Activated T-helper 1 cell treated with Interleukin-2 at 50 U/mL for 16 hours (primary cell): Measurements from ENCODE around the gene THSD7B.
"Not testable (repeated sequence)": the region's sequence is repeated elsewhere in the genome, so short reads cannot be mapped to it uniquely, and the experiment has no call there.

Experiments
- DNase-seq: peaks from one replicate; pipeline ENCODE4 v3.0.0-alpha.2; 2020; ENCODE audit warnings: low read depth

Gene THSD7B

DNA sequence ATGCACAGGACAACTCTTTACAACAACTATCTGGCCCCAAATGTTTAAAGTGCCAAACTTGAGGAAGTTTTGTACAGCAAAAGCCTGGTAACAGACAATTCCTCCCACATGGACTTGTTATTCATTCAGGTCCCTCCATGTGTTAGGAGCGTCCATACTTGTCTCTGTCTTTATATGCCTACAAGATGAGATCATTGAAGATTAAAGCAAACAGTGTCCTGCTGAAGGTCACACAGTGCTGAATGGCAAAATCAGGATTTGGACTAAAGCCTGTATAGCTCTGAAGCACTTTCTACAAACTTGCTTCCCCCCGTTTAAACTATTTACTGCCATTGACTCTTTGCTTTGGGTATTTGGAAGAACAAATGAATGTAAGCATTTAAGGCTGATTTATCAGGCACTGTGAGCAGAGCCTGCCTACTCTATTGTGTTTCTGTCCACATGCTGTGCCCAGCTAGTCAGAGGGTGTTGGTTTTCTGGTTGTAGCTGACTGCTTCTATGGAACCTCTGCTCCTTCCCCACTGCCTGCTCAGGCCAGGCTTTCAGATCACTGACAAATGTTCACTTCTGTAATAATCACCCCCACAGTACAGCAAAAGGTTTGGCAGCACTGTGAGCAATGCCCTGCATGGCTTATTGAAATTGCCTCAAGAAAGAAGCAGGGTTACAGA lies 274.3 kb downstream of the THSD7B start:
- DNase-seq, result no peak

DNA sequence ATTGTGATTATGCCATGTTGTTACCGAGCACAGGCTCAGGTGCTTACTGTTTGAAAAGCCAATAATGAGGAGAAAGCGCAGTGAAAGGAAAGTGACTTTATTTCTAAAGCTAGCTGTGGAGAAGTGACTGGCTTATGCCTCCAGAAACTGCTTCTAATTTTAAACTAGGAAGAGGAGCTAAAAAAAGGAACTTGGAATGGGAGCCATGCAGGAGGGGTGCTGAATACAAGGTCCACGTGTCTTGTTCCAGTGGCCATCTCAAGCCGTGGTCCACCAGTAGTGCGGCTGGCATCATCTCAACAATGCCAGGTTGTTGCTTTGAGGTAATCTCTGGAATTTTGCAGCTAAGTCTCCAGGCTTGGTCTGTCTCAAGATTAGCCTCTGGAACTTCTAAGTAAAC lies 282.0 kb downstream of the THSD7B start:
- no peak for DNase-seq

DNA sequence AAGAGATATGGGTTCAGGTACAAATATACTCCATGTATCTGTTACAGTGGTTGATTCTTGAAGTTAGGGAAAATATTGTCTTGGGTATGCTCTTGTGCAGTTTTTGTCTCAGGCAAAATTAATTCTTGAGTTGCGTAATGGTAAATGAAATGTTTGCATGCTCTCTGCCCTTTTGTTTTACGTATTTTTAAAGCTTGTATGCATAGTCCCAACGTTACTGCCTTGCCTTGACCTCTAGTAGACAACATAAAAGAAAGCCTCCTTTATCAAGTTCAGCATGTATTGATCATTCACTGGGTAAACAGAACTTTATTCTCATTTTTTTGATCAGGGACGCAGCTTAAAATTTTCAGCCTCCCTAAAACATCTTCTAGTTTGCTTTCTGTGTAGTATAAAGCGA lies 283.1 kb downstream of the THSD7B start:
- DNase-seq, result no peak

DNA sequence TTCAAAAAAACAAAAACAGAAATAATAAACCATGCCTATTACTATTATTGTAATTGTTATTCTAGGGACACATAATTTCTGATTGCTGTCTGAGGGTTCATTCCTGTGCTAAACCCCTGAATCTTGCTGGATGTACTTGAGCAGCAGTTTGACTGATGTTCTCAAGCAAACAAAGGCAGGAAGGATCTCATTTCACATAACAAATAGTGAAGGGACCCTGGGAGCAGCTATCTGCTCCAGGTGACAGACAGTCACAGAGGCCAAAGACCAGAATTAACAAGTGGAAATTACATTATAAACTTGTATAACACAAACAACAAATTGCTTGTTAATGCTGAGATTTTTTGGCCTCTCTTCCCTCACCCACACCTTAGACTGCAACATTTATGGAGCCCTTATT lies 284.2 kb downstream of the THSD7B start:
- no peak for DNase-seq

DNA sequence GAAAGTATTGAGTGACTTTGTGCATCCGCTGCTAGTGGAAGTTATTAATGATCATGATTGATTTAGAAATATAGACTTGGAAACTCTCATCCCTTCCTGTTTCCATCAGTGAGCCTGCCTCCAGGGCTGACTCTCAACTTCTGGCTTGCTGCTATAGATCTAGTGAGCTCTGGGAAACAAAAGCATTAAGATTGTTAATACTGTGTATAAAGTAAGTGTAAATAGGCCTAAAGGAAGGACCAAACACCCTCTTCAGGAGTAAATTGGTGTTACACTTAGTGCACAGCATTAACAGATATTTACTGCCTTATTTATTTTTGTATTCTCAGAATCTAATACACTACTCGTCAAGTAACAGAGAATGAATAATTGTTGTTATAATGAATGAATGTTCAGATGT lies 285.6 kb downstream of the THSD7B start:
- no peak for DNase-seq

DNA sequence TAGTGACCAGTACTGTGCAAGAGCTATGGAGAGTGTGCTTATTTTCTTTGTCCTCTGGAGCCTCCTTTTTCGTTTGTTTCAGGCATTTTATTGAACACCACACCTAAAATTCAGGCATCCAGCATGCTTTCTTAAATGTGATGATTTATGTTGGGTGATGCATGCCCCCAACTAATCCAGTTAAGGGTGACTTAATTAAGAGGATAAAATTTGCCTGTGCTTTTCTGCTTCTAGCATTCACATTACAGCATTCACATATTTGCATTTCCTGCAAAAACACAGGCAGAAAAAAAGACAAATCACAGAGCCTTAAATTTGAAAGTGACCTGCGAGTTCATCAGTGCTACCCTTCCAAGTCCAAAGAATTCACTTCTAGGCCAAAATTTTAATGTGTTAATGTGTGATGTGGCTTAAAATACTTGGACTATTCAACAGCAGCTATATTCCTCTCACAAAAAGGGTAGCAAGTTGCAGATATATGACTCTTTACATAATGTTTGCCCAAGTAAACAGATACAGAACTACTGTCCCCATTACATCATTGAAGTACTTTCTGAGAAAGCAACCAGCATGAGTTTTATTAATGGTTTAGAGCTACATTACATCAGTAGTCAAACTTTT lies 286.5 kb downstream of the THSD7B start:
- DNase-seq, result no peak

DNA sequence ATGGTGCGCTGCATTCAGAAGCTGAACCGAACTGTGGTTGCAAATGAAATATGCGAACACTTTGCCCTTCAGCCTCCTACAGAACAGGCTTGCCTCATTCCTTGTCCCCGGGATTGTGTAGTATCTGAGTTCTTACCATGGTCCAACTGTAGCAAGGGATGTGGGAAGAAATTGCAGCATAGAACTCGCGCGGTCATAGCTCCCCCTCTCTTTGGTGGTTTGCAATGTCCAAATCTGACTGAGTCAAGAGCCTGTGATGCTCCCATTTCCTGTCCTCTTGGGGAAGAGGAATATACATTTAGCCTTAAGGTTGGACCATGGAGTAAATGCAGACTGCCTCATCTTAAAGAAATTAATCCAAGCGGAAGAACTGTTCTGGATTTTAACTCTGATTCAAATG lies 291.4 kb downstream of the THSD7B start:
- no peak for DNase-seq

DNA sequence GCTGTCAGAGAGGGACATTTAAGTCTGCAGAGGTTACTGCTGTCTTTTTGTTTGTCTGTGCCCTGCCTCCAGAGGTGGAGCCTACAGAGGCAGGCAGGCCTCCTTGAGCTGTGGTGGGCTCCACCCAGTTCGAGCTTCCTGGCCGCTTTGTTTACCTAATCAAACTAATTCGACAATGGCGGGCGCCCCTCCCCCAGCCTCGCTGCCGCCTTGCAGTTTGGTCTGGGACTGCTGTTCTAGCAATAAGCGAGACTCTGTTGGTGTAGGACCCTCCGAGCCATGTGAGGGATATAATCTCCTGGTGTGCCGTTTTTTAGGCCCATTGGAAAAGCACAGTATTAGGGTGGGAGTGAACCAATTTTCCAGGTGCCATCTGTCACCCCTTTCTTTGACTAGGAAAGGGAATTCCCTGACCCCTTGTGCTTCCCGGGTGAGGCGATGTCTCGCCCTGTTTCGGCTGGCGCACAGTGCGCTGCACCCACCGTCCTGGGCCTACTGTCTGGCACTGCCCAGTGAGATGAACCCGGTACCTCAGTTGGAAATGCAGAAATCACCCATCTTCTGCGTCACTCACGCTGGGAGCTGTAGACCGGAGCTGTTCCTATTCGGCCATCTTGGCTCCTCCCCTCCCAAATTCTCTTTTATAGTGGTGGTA lies 310.9 kb downstream of the THSD7B start:
- not testable (repeated sequence) for DNase-seq

DNA sequence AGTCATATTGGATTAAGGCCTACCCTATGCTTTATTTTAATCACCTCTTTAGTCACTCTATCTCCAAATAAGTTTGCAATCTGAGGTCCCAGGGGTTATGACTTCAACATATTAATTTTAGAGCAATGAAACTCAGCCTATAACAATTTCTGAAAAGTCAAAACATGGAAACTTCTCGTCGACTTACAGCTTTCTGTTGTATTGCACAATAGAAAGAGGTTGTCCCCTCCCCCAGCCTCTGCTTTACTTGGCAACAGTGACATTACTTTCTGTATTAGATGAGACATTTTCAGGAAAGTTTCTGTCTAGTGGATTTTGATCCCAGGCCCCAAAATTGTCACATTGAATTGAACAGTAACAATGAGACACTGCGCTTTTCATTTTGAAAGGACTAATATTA lies 326.4 kb downstream of the THSD7B start:
- DNase-seq, result no peak

DNA sequence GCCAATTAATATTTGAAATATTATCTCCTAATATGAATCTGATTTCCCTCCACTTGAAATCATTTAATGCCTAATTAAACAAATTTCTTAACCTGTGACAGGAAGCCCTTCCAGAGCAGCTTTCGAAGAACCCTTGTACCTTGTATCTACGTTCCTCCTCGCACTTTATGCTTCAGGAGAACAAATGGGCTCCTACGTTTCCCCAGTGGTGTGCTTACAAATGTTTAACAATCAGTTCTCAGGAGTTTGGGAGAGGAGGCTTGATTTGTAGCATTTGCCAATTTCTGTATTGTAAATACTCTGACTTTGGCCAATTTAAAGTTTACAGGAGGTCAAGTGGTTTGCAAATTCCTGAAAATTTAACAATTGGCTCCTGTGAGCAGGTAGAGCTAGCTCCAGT lies 327.8 kb downstream of the THSD7B start:
- no peak for DNase-seq

DNA sequence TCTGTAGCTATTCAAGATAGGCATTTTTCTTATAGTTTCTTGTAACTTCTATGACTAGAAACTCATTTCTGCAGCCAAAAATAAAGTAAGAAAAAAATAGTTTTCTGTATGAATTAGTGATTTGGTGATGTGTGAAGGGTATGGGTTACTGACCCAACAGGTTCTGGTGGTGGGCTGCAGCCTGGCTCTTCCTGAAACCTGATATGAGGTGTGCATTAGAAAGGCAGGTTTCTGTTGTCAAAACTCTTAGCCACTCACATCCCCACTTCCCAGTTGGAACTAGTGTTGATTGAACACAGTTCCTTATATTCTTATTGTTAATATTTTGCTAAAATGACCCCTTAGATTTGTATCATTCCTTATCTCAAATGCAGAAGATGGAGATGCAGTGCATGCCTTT lies 330.8 kb downstream of the THSD7B start:
- DNase-seq, result no peak

DNA sequence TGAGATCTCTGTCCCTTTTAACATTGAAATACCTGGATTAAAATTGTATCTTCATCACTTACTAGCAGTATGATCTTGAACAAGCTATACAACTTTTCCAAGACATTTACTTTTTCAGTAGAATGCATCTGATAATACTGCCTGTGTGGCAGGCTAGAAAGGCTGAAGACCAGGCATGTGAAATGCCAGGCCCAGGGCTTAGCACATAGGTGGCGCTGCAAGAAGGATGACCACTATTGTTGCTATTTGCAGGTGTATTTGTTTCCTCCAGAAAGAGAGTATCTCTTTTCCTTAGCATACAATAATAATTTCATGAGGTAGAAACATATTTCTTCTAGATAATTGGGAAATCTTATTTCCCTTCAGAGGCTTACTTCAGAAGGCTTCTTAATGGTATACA lies 331.3 kb downstream of the THSD7B start:
- DNase-seq, result no peak

DNA sequence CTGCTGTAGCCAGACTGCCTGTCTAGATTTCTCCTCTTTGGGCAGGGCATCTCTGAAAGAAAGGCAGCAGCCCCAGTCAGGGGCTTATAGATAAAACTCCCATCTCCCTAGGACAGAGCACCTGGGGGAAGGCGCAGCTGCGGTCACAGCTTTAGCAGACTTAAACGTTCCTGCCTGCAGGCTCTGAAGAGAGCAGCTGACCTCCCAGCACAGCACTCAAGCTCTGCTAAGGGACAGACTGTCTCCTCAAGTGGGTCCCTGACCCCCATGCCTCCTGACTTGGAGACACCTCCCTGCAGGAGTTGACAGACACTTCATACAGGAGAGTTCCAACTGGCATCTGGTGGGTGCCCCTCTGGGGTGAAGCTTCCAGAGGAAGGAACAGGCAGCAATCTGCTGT lies 336.5 kb downstream of the THSD7B start:
- DNase-seq, result not testable (repeated sequence)

DNA sequence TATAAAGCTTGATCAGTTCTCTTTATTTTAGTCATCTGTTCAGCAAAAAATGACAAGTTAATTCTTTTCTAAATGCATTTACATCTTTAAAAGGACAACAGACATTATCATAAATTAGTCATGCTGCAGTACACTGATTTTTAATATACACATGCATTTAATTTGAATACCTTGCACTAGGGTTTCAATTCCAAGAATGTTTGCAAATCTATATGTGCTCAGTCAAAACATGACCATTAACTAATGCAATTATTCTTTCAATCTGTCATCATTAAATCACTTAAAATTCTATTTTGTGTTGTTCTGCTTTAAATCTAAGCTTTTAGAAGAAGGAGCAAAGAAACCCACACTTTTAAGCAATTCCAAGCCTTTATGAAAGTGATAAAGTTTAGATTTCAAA lies 342.6 kb downstream of the THSD7B start:
- DNase-seq, result no peak

DNA sequence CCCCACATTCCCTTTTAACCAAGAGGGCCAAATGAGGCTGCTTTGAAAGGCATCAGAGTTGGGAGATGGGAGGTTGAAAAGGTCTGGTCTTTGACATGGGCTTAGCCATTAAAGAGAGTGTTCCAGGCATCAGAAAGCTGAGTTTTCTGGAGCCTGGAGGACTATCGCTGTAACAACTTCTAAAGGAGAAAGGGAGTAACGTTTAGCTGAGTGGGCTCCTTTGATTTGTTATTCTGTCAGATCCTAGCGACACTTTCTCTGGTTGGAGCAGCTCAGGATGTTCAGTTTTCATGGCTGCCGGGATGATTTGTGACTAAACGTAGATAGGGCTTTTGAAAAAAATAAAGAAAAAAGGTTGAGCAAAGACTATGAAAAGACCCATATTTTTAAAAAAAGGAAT lies 346.6 kb downstream of the THSD7B start:
- no peak for DNase-seq

DNA sequence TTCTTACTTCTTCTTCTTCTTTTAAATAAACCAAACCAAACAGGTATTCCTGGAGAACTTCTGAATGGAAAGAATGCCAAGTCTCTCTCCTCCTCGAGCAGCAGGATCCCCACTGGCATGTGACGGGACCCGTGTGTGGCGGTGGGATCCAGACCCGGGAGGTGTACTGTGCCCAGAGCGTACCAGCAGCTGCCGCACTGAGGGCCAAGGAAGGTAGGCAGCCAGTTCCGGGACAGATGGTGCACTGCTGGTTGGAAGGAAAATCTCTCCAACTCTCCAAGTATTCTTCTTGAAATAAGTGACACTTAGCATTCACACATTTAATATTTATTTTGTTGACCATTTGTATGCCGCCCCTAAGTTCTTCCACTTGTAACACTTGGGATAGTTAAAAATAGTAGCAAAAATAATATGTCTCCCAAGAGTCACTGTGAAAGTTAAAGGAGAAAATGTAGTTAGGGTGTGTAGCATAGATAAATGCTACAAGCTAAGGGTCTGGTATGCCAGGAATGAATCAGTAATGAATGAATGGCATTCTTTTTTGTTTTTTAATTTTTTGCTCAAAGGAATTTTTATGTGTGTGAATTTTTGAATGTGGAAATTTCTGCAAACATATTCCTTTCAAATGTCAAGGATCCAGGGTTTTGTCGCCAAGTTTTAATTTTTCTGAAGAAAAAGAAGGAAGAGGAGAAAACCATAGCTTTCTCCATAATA lies 349.9 kb downstream of the THSD7B start:
- no peak for DNase-seq

DNA sequence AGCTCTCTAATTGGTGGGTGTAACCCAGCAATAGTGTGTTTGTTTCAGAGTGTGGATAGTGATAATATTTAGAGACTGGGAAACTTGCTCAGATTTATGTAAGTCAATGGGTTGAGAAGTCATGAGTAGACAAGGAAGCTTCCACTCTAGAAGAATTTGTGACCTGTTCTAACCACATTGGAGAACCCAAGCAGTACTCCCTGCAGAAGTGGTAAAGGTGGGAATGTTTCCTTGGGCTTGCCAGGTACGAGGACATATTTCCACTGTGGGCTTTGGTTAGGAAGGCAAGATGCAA lies 350.4 kb downstream of the THSD7B start:
- DNase-seq, result no peak

DNA sequence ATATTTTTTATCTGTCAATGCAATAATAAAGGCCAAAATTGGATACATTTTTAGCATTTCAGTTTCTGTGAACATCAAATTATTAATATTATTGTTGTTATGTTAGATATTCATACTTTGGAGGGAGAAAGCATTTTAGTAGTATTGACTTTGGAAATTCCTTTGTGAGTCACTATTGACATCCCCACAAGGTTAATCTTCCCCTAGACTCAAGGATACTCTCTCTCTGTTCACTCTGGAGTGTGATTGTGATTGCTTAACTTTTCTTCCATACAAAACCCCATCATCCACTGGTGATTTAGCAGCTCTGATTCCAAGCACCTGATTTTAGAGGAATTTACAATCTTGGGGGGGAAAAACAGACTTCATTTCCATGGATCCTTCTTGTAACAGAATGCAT lies 352.0 kb downstream of the THSD7B start:
- DNase-seq, result no peak

DNA sequence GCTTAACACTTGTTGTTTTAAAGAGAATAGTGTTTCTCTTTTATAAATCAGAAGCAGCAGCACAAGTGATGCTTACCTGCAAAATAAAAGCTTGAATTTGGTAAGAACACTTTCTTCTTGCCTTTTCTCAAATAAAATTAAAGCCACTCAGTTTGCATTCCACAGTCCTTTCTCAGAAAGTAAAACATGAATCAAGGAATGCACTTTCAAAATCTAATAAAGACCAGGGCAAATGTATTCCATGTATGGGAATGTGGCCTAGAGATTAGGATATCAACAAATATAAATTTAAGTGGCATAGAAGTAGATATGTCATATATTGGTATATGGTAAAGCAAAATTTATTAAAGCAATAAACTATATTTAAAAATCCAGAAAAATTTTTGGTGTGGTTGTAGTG lies 352.8 kb downstream of the THSD7B start:
- DNase-seq, result no peak

DNA sequence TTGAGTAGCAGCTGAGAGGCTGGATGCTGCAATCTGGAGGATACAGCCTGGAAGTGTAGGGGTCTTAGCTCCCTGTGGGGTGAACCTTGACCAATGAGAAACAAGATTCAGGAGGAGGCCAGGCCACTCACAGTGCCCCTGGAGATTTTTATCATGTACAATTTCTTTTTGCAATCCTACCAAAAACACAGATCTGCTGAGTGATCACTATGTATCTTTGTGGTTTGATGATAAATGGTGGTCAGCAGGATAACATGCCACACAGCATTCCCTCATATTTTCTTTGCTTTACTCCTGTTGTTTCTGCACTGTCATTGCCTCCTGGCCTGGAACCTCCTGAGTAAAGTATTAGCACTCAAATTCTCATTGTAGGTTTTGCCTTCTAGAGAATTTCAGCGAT lies 357.9 kb downstream of the THSD7B start:
- DNase-seq, result no peak

DNA sequence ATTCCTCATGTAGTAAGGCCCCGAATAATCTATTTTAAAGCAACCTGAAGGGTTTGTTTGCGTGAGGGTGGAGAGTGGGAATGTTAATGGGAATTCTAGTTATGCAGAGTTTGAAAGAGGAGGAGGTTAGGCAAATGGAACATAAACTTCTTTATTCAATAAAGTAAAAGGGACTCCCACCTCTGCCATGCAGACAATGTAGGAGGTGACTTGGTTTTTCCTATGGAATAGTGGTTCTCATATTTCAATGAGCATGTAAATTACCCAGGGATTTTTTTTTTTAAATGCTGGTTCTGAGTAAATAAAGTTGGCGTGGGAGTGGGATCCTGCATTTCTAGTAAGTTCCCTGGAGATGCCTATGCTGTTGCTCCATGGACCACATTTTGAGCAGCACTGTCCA lies 367.9 kb downstream of the THSD7B start:
- DNase-seq, result no peak

DNA sequence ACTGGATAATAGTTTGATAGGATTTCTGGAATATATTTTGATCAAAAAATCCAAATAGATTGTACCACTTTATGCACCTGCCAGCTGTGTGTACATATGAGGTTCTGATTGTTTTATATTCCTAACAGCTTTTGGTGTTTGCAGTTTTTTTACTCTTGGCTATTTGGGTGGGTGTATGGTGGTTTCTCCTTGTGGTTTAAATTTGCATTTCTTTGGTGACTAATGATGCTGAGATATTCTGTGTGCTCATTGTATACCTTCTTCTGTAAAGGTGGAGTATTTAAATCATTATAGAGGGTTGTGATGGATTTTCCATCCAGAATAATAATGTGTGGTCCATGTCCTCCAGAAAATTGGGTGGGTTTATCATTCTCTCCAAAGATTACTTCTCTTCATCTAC lies 372.9 kb downstream of the THSD7B start:
- DNase-seq, result no peak

DNA sequence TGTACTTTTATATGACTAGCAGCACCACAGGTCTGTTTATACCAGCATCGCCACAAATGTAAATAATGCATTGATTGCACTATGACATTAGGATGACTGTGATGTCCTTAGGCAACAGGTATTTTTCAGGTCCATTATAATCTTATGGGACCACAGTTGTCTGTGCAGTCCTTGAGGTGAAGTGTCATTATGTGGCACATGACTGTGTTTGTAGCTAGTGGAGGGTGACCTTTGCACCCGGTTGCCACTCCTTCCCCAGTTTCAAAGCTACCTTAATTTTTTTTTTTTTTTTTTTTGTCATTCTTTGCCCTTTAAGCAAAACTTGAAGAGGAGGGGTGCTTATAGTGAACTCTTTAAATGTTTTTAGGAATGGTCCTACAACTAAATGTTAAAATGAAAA lies 386.4 kb downstream of the THSD7B start:
- DNase-seq, result no peak
